Loucy (cell line): Measurements from ENCODE around the gene MBNL2.
"Not testable (repeated sequence)": the region's sequence is repeated elsewhere in the genome, so short reads cannot be mapped to it uniquely, and the experiment has no call there.

Experiments used
- EZH2phosphoT487 ChIP-seq: fragments of 200-600 bp; IDR thresholded peaks from 2 replicates; pipeline ENCODE4 v1.6.1; 2018; ENCODE audit warnings: antibody characterized with exemption, mild to moderate bottlenecking, moderate library complexity, borderline replicate concordance
- TF ChIP-seq, protein P1 (sequence below): fragments of 200-600 bp; sonication (generic); conservative IDR thresholded peaks from 2 replicates; pipeline ENCODE4 v1.5.1; 2014; ENCODE audit warnings: mild to moderate bottlenecking, antibody characterized with exemption, low read length

DNA sequence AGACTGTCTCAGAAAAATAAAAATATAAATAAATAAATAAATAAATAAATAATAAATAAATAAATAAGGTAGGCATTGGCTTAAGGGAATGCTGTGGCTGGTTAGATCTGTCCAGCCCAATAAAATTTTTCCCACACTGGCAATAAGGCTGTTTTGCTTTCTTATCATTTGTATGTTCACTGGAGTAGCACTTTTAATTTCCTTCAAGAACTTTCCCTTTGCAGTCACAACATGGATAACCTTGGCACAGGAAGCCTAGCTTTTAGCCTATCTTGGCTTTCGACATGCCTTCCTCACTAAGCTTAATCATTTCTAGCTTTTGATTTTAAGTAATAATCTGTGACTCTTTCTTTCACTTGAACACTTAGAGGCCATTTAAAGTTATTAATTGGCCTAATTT, 129.9 kb downstream of the MBNL2 start:
- TF ChIP-seq, protein P1, sequence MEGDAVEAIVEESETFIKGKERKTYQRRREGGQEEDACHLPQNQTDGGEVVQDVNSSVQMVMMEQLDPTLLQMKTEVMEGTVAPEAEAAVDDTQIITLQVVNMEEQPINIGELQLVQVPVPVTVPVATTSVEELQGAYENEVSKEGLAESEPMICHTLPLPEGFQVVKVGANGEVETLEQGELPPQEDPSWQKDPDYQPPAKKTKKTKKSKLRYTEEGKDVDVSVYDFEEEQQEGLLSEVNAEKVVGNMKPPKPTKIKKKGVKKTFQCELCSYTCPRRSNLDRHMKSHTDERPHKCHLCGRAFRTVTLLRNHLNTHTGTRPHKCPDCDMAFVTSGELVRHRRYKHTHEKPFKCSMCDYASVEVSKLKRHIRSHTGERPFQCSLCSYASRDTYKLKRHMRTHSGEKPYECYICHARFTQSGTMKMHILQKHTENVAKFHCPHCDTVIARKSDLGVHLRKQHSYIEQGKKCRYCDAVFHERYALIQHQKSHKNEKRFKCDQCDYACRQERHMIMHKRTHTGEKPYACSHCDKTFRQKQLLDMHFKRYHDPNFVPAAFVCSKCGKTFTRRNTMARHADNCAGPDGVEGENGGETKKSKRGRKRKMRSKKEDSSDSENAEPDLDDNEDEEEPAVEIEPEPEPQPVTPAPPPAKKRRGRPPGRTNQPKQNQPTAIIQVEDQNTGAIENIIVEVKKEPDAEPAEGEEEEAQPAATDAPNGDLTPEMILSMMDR = not testable (repeated sequence)
- TF ChIP-seq EZH2phosphoT487 = not testable (repeated sequence)
